T-helper 2 cell treated with Interferon-gamma antibody and Interleukin-4, amounts not matched to agents 5 μg/mL and 100 μg/mL, for 36 hours (primary cell): ENCODE data around the gene RRAS2.
"Not testable (repeated sequence)": the region's sequence is repeated elsewhere in the genome, so short reads cannot be mapped to it uniquely, and the experiment has no call there.

Experiments
- DNase-seq: peaks from one replicate; pipeline ENCODE4 v3.0.0; 2021; ENCODE audit warnings: low spot score
- H3K27ac Mint-ChIP-seq: one replicate; pipeline ENCODE4 v1.8.0; 2021; ENCODE audit warnings: mild to moderate bottlenecking, mixed read lengths
- H3K27me3 Mint-ChIP-seq: one replicate; pipeline ENCODE4 v1.8.0; 2021; ENCODE audit warnings: low read depth, mixed read lengths
- H3K36me3 Mint-ChIP-seq: one replicate; pipeline ENCODE4 v1.8.0; 2021; ENCODE audit warnings: low read depth, mixed read lengths
- H3K4me1 Mint-ChIP-seq: one replicate; pipeline ENCODE4 v1.8.0; 2021; ENCODE audit warnings: low read depth, mixed read lengths
- H3K4me3 Mint-ChIP-seq: one replicate; pipeline ENCODE4 v1.8.0; 2022; ENCODE audit warnings: mild to moderate bottlenecking, moderate library complexity, mixed read lengths
- H3K9me3 Mint-ChIP-seq: one replicate; pipeline ENCODE4 v1.8.0; 2021; ENCODE audit warnings: mixed read lengths

The RRAS2 gene

GRCh38 chr11:14259878-14260277, 99.1 kb downstream of the RRAS2 start:
- peaks cover 3% of the 10 kb centered on the region for H3K27me3 Mint-ChIP-seq
- no peak overlapping the region for H3K27ac Mint-ChIP-seq
- no peaks in the 10 kb centered on the region for H3K4me1 Mint-ChIP-seq
- DNase-seq = no peak
- H3K36me3 Mint-ChIP-seq = peaks cover 2% of the 10 kb centered on the region
- no peak overlapping the region for H3K4me3 Mint-ChIP-seq
- no peaks in the 10 kb centered on the region for H3K9me3 Mint-ChIP-seq

DNA sequence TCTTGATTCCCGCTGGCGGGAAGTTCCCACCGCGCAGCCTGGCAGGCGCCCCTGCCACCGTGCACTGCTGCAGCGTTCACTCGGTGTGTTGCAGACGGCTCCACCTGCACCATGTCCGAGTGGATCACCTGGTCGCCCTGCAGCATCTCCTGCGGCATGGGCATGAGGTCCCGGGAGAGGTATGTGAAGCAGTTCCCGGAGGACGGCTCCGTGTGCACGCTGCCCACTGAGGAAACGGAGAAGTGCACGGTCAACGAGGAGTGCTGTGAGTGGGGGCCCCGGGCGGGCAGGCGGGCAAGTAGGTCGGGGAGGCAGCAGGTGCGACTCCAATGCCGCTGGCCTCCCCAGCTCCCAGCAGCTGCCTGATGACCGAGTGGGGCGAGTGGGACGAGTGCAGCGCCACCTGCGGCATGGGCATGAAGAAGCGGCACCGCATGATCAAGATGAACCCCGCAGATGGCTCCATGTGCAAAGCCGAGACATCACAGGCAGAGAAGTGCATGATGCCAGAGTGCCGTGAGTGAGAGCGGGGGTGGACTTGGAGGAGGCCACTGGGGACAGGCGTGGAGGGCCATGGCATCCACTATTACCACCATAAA, 99.7 kb downstream of the RRAS2 start:
- Mint-ChIP-seq H3K36me3 (no peaks in the 10 kb centered on the region), H3K27me3 (peaks cover 3% of the 10 kb centered on the region), H3K4me1 (no peaks in the 10 kb centered on the region), H3K9me3 (no peaks in the 10 kb centered on the region), H3K27ac (no peak overlapping the region), H3K4me3 (no peak overlapping the region)
- no peak for DNase-seq

- H3K9me3 Mint-ChIP-seq = no peaks in the 10 kb centered on the region
- H3K36me3 Mint-ChIP-seq = no peaks in the 10 kb centered on the region
- no peak overlapping the region for H3K4me3 Mint-ChIP-seq
- no peak overlapping the region for H3K27ac Mint-ChIP-seq
- peaks cover 3% of the 10 kb centered on the region for H3K27me3 Mint-ChIP-seq
- no peak for DNase-seq
- no peaks in the 10 kb centered on the region for H3K4me1 Mint-ChIP-seq
Observed at GRCh38 chr11:14258221-14258935, 100.6 kb downstream of the RRAS2 start.

DNA sequence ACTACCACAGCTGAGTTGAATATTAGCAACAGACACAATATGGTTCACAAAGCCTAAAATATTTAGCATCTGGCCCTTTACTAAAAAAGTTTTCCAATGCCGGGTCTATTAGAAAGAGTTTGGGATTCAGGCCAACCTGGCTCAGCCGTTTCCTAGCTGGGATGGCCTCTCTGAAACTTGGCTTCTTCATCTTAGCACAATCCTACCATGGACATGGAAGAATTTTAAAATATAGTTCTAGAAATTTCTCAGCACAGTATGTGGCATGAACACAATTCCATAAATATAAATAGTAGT, 103.8 kb downstream of the RRAS2 start:
- H3K27ac Mint-ChIP-seq = no peak overlapping the region
- H3K4me3 Mint-ChIP-seq = no peak overlapping the region
- H3K9me3 Mint-ChIP-seq = no peaks in the 10 kb centered on the region

DNA sequence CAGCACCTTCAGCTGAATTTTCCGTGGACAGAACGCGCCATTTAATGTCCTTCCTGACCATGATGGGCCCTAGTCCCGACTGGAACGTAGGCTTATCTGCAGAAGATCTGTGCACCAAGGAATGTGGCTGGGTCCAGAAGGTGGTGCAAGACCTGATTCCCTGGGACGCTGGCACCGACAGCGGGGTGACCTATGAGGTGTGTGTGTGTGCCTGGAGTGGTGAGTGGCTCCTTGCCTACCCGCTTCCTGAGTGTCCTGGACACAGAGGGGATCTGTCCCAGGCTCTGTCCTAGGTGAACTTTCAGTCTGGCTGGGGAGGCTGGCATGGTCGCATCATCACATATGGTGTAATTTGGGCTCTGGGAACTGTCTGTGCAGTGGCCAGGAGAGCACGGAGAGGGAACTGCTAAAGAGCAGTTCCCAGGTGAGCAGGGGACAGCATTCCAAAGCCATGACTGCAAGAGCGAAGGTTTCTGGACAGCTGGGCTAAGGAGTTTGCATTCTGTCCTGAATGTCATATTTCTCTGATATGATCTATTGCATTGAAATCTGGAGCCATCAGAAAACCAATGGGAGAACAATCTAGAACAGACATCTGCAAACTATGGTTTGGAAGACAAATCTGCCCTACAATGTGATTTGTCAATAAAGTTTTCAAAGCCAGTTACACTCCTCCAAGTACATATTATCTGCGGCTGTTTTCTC, 104.3 kb downstream of the RRAS2 start:
- no peaks in the 10 kb centered on the region for H3K9me3 Mint-ChIP-seq
- no peak overlapping the region for H3K27ac Mint-ChIP-seq
- H3K36me3 Mint-ChIP-seq = no peaks in the 10 kb centered on the region
- no peak overlapping the region for H3K4me3 Mint-ChIP-seq
- DNase-seq = no peak
- no peaks in the 10 kb centered on the region for H3K4me1 Mint-ChIP-seq
- peaks cover 12% of the 10 kb centered on the region for H3K27me3 Mint-ChIP-seq

More for the DNA sequence above, 103.8 kb downstream of the RRAS2 start:
- Mint-ChIP-seq H3K4me1 (no peaks in the 10 kb centered on the region), H3K27me3 (peaks cover 12% of the 10 kb centered on the region), H3K36me3 (no peaks in the 10 kb centered on the region)
- no peak for DNase-seq

- Mint-ChIP-seq H3K4me1 (peaks cover 5% of the 10 kb centered on the region), H3K4me3 (no peak overlapping the region), H3K27me3 (peaks cover 12% of the 10 kb centered on the region), H3K9me3 (no peaks in the 10 kb centered on the region), H3K36me3 (no peaks in the 10 kb centered on the region), H3K27ac (no peak overlapping the region)
- DNase-seq = no peak
Observed at GRCh38 chr11:14253840-14254239, 105.1 kb downstream of the RRAS2 start.

GRCh38 chr11:14253421-14253820, 105.6 kb downstream of the RRAS2 start:
- no peak for DNase-seq
- H3K27ac Mint-ChIP-seq = no peak overlapping the region
- no peaks in the 10 kb centered on the region for H3K36me3 Mint-ChIP-seq
- peaks cover 16% of the 10 kb centered on the region for H3K27me3 Mint-ChIP-seq
- peaks cover 9% of the 10 kb centered on the region for H3K4me1 Mint-ChIP-seq
- no peak overlapping the region for H3K4me3 Mint-ChIP-seq
- no peaks in the 10 kb centered on the region for H3K9me3 Mint-ChIP-seq

GRCh38 chr11:14252501-14252900, 106.5 kb downstream of the RRAS2 start:
- DNase-seq, H3K9me3 Mint-ChIP-seq, H3K36me3 Mint-ChIP-seq, H3K27ac Mint-ChIP-seq, H3K4me3 Mint-ChIP-seq: not testable (repeated sequence)
- Mint-ChIP-seq H3K4me1 (peaks cover 16% of the 10 kb centered on the region), H3K27me3 (peaks cover 23% of the 10 kb centered on the region)

- peaks cover 16% of the 10 kb centered on the region for H3K4me1 Mint-ChIP-seq
- H3K36me3 Mint-ChIP-seq = no peaks in the 10 kb centered on the region
- H3K4me3 Mint-ChIP-seq = no peak overlapping the region
- H3K9me3 Mint-ChIP-seq = no peaks in the 10 kb centered on the region
- H3K27me3 Mint-ChIP-seq = peaks cover 23% of the 10 kb centered on the region
- no peak for DNase-seq
- no peak overlapping the region for H3K27ac Mint-ChIP-seq
Observed at GRCh38 chr11:14251754-14252153, 107.2 kb downstream of the RRAS2 start.

DNA sequence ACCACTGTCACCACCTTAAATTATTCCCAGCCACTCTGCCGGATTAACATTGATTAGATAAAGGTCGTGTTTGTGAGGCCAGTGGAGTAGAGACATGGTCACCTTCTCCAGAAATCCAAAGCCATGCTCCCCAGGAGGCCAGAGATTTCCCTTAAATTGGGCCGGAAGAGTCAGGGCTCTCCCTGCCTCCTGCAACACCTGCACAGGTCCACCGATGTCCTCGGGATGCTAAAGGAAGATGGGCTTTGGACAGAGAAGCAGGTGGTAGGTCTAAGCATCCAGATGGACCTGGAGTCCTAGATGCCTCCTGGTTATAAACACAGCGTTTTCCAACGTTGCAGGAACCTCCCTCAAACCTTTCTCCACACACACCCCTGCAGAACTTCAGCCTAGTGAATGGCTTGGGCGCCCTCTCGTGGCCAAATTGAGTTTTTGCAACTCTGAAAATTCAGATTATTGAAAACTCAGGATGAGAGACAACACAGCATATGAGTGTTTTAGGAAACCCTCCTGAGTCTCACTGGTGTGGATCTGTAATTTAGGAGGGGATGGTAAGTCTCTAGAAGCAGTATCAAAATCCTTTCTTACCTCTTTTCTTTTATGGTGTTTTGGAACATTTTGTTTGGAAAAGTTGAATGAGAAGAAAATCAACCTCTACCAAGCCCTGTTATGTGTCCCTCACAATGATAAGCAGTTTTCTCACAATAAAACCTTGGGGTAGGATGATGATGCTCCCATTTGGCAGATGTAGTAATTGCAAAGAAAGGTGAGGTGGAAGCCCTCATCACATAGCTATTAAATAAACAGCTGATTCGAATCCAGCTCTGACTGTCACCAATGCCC, 109.6 kb downstream of the RRAS2 start:
- Mint-ChIP-seq H3K4me3 (peak overlapping the region; percentile 39), H3K27me3 (peaks cover 31% of the 10 kb centered on the region), H3K9me3 (no peaks in the 10 kb centered on the region), H3K27ac (no peak overlapping the region), H3K36me3 (no peaks in the 10 kb centered on the region), H3K4me1 (peaks cover 16% of the 10 kb centered on the region)
- DNase-seq = peak; percentile 48

GRCh38 chr11:14248580-14248981, 110.4 kb downstream of the RRAS2 start:
- H3K9me3 Mint-ChIP-seq = no peaks in the 10 kb centered on the region
- no peaks in the 10 kb centered on the region for H3K36me3 Mint-ChIP-seq
- DNase-seq = no peak
- peak overlapping the region; percentile 39 for H3K4me3 Mint-ChIP-seq
- no peak overlapping the region for H3K27ac Mint-ChIP-seq
- H3K4me1 Mint-ChIP-seq = peaks cover 16% of the 10 kb centered on the region
- H3K27me3 Mint-ChIP-seq = peaks cover 33% of the 10 kb centered on the region

DNA sequence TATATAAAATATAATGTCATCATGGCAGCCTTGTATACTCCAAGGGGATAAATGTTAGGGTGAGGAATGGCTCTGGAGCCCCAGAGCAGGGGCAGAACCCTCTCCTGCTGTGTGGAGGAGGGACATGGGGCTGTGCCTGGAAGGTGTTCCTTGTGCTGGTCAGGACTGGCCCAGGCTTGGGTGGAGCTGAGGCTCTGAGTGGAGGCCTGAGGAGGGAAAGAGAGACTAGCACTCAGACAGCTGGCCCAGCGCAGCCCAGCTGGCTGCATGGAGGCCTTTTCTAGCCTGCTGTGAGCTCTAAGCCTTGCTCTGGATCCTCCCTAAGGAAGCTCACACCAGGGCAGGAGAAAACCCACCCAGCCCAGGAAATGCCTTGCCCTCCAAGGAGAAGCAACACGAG, 113.5 kb downstream of the RRAS2 start:
- H3K4me1 Mint-ChIP-seq = peaks cover 16% of the 10 kb centered on the region
- H3K36me3 Mint-ChIP-seq = no peaks in the 10 kb centered on the region
- peaks cover 26% of the 10 kb centered on the region for H3K27me3 Mint-ChIP-seq
- H3K9me3 Mint-ChIP-seq = no peaks in the 10 kb centered on the region
- no peak overlapping the region for H3K4me3 Mint-ChIP-seq
- DNase-seq = no peak
- no peak overlapping the region for H3K27ac Mint-ChIP-seq

- no peaks in the 10 kb centered on the region for H3K36me3 Mint-ChIP-seq
- H3K27ac Mint-ChIP-seq = no peak overlapping the region
- no peaks in the 10 kb centered on the region for H3K9me3 Mint-ChIP-seq
- H3K4me3 Mint-ChIP-seq = no peak overlapping the region
- H3K4me1 Mint-ChIP-seq = peaks cover 16% of the 10 kb centered on the region
- DNase-seq = no peak
- H3K27me3 Mint-ChIP-seq = peaks cover 24% of the 10 kb centered on the region
Observed at GRCh38 chr11:14244926-14245325, 114.1 kb downstream of the RRAS2 start.

DNA sequence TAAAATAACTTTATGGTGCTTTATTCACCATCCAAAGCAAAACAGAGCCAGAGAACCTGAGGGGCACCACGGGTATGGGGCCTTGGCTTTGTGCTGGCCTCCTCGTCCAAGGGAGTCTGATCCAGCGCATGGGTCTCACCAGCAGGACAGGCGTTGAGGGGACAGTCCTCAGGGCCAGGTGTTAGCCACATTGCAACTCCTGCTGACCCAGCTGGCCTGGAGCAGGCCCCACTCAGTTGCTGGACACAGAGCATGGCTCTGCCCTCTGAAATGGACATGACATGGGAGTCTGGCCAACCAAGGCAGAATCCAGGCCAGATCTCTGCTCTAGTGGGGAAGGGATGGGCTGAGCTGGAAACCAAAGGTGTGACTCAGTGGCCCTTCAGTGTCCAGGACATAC, 116.2 kb downstream of the RRAS2 start:
- peaks cover 2% of the 10 kb centered on the region for H3K4me1 Mint-ChIP-seq

More for the DNA sequence above, 116.2 kb downstream of the RRAS2 start:
- Mint-ChIP-seq H3K27ac (no peak overlapping the region), H3K9me3 (no peaks in the 10 kb centered on the region), H3K27me3 (peaks cover 21% of the 10 kb centered on the region), H3K4me3 (no peak overlapping the region), H3K36me3 (no peaks in the 10 kb centered on the region)
- DNase-seq = no peak
